Muscle layer of colon (tissue), 2 donors: ENCODE measurements around the gene ARHGAP9.
"Not testable (repeated sequence)": the region's sequence is repeated elsewhere in the genome, so short reads cannot be mapped to it uniquely, and the experiment has no call there.

Source experiments
- H3K27ac ChIP-seq: one replicate; pipeline ENCODE4 v1.7.0; 2013; ENCODE audit warnings: low read depth, mild to moderate bottlenecking, low read length, moderate library complexity
- H3K27me3 ChIP-seq, 2 donors: one replicate each; pipeline ENCODE4 v1.7.0; 2013; ENCODE audit warnings: low read length in 2 of 2, mild to moderate bottlenecking in 2 of 2; ENCODE audit not compliant: insufficient read depth in 2 of 2, control insufficient read depth in 1 of 2
- H3K36me3 ChIP-seq: one replicate; pipeline ENCODE4 v1.7.0; 2013; ENCODE audit warnings: mild to moderate bottlenecking, low read length; ENCODE audit not compliant: insufficient read depth
- H3K4me1 ChIP-seq: one replicate; pipeline ENCODE4 v1.7.0; 2013; ENCODE audit warnings: mild to moderate bottlenecking, low read length; ENCODE audit not compliant: insufficient read depth
- H3K4me3 ChIP-seq, 2 donors: one replicate each; pipeline ENCODE4 v1.7.0; 2013; ENCODE audit warnings: low read length in 2 of 2, low read depth in 1 of 2, mild to moderate bottlenecking in 1 of 2, moderate library complexity in 1 of 2
- H3K9ac ChIP-seq: one replicate; pipeline ENCODE4 v1.7.0; 2013; ENCODE audit warnings: low read length
- H3K9me3 ChIP-seq: one replicate; pipeline ENCODE4 v1.7.0; 2013; ENCODE audit warnings: mild to moderate bottlenecking, low read length
- donor health status: abdominal sarcoma.
- donor health status: Adenocarcinoma of cecum.

ARHGAP9 gene

GRCh38 chr12:57438400-57438799 lies 41.3 kb downstream of the ARHGAP9 start:
- H3K27ac ChIP-seq, result no peak overlapping the region
- no peaks in the 10 kb centered on the region for H3K9me3 ChIP-seq
- H3K4me1 ChIP-seq, result no peaks in the 10 kb centered on the region
- H3K36me3 ChIP-seq, result no peaks in the 10 kb centered on the region
- H3K27me3 ChIP-seq, result no peaks in the 10 kb centered on the region
- no peak overlapping the region for H3K9ac ChIP-seq
- no peak overlapping the region for H3K4me3 ChIP-seq

GRCh38 chr12:57435293-57435692 lies 44.4 kb downstream of the ARHGAP9 start:
- no peak overlapping the region for H3K9ac ChIP-seq
- no peaks in the 10 kb centered on the region for H3K36me3 ChIP-seq
- H3K4me3 ChIP-seq, result no peak overlapping the region
- H3K4me1 ChIP-seq, result peaks cover 5% of the 10 kb centered on the region
- no peaks in the 10 kb centered on the region for H3K9me3 ChIP-seq
- H3K27ac ChIP-seq, result no peak overlapping the region
- no peaks in the 10 kb centered on the region for H3K27me3 ChIP-seq

GRCh38 chr12:57434517-57435223 lies 45.0 kb downstream of the ARHGAP9 start, which contains the start of gene INHBC:
Gene INHBC (plus strand): TSS chr12:57434784. CDS start chr12:57434887, 103 bp downstream.
- Histone ChIP-seq H3K27me3 (no peaks in the 10 kb centered on the region), H3K4me1 (peaks cover 8% of the 10 kb centered on the region), H3K9me3 (no peaks in the 10 kb centered on the region), H3K36me3 (no peaks in the 10 kb centered on the region), H3K4me3 (no peak within 1 kb of the TSS), H3K27ac (no peak within 1 kb of the TSS), H3K9ac (no peak within 1 kb of the TSS)

- Histone ChIP-seq H3K9me3 (no peaks in the 10 kb centered on the region), H3K4me3 (no peak overlapping the region), H3K27me3 (no peaks in the 10 kb centered on the region), H3K36me3 (no peaks in the 10 kb centered on the region), H3K27ac (no peak overlapping the region), H3K9ac (no peak overlapping the region), H3K4me1 (peaks cover 15% of the 10 kb centered on the region)
Measured at GRCh38 chr12:57433370-57433769, 46.3 kb downstream of the ARHGAP9 start.

- H3K4me1 ChIP-seq, result peaks cover 15% of the 10 kb centered on the region
- H3K9me3 ChIP-seq, result no peaks in the 10 kb centered on the region
- H3K36me3 ChIP-seq, result no peaks in the 10 kb centered on the region
- peak overlapping the region in 1 of 2 donors; percentile 58 for H3K4me3 ChIP-seq
- H3K9ac ChIP-seq, result peak overlapping the region; percentile 78
- H3K27ac ChIP-seq, result peak overlapping the region; percentile 84
- H3K27me3 ChIP-seq, result no peaks in the 10 kb centered on the region
Measured at GRCh38 chr12:57431654-57432188, 47.9 kb downstream of the ARHGAP9 start.

- no peaks in the 10 kb centered on the region for H3K9me3 ChIP-seq
- peak within 1 kb of the TSS; percentile 84 for H3K27ac ChIP-seq
- H3K36me3 ChIP-seq, result no peaks in the 10 kb centered on the region
- no peaks in the 10 kb centered on the region for H3K27me3 ChIP-seq
- H3K4me1 ChIP-seq, result peaks cover 15% of the 10 kb centered on the region
- H3K9ac ChIP-seq, result peak within 1 kb of the TSS; percentile 78
- H3K4me3 ChIP-seq, result peak within 1 kb of the TSS; percentile 52 to 58
Measured at GRCh38 chr12:57430931-57431566, 48.6 kb downstream of the ARHGAP9 start, which contains the start of gene R3HDM2. Gene R3HDM2 (minus strand): TSS chr12:57431043. CDS start chr12:57310428, 120,615 bp downstream.

GRCh38 chr12:57430112-57430930 lies 49.3 kb downstream of the ARHGAP9 start:
- Histone ChIP-seq H3K36me3 (no peaks in the 10 kb centered on the region), H3K27me3 (no peaks in the 10 kb centered on the region), H3K9ac (peak overlapping the region; percentile 62), H3K9me3 (no peaks in the 10 kb centered on the region), H3K27ac (peak overlapping the region; percentile 84), H3K4me1 (peaks cover 15% of the 10 kb centered on the region), H3K4me3 (peak overlapping the region; percentile 52 to 58)

- Histone ChIP-seq H3K27ac (peak overlapping the region; percentile 79), H3K4me1 (peaks cover 15% of the 10 kb centered on the region), H3K36me3 (no peaks in the 10 kb centered on the region), H3K9ac (peak overlapping the region; percentile 62), H3K27me3 (no peaks in the 10 kb centered on the region), H3K9me3 (no peaks in the 10 kb centered on the region), H3K4me3 (peak overlapping the region; percentile 44 to 52)
Measured at GRCh38 chr12:57429473-57430111, 50.1 kb downstream of the ARHGAP9 start.

- no peak overlapping the region for H3K4me3 ChIP-seq
- no peaks in the 10 kb centered on the region for H3K9me3 ChIP-seq
- peak overlapping the region; percentile 21 for H3K9ac ChIP-seq
- H3K27ac ChIP-seq, result no peak overlapping the region
- H3K36me3 ChIP-seq, result no peaks in the 10 kb centered on the region
- no peaks in the 10 kb centered on the region for H3K27me3 ChIP-seq
- H3K4me1 ChIP-seq, result peaks cover 15% of the 10 kb centered on the region
Measured at GRCh38 chr12:57428965-57429364, 50.7 kb downstream of the ARHGAP9 start.

GRCh38 chr12:57426948-57427347 lies 52.7 kb downstream of the ARHGAP9 start:
- not testable (repeated sequence) for H3K27ac ChIP-seq, H3K27me3 ChIP-seq, H3K4me3 ChIP-seq, H3K9ac ChIP-seq, H3K36me3 ChIP-seq, H3K9me3 ChIP-seq
- peaks cover 15% of the 10 kb centered on the region for H3K4me1 ChIP-seq
